H1 (cell line): ENCODE data around the gene PRDM4. TPM values are rescaled to one million over a fixed set of nuclear protein-coding genes. Genes with fewer than 3 reads are reported as not detected.

Experiments
- CTCF ChIA-PET: fragments of 300-600 bp; sonication (Branson Sonifier 250); formaldehyde crosslinking; loops from one replicate; lab custom pipeline; 2021; ENCODE audit not compliant: partially characterized antibody; lab: Charles Lee
- POLR2A ChIA-PET: fragments of 300-600 bp; sonication (Branson Sonifier 250); formaldehyde crosslinking; loops from one replicate; lab custom pipeline; 2021; ENCODE audit warnings: inconsistent platforms; ENCODE audit not compliant: partially characterized antibody; lab: Charles Lee
- DNase-seq, 2 experiments: peaks; one replicate each; pipeline versions ENCODE4 v3.0.0 to v3.0.0-alpha.2; 2010 to 2022; ENCODE audit warnings: low spot score in 2 of 2, low read depth in 1 of 2, mixed read lengths in 1 of 2
- FAIRE-seq: peaks from 2 replicates; lab custom pipeline; 2011; peaks lifted over from hg19 to GRCh38; lab: Jason Lieb, UNC
- H2AFZ ChIP-seq: 2 replicates; pipeline ENCODE4 v1.8.1; 2012; ENCODE audit warnings: low read length, inconsistent platforms
- H2AK5ac ChIP-seq: 2 replicates; pipeline ENCODE4 v1.6.1; 2013; ENCODE audit warnings: low read depth, low read length
- H2BK120ac ChIP-seq: replicated peaks from 2 replicates; pipeline ENCODE3; 2013; ENCODE audit warnings: low read depth, low read length, inconsistent platforms
- H2BK12ac ChIP-seq: 2 replicates; pipeline ENCODE4 v1.6.1; 2013; ENCODE audit warnings: low read depth, low read length
- H2BK15ac ChIP-seq: 2 replicates; pipeline ENCODE4 v1.6.1; 2013; ENCODE audit warnings: low read length
- H2BK20ac ChIP-seq: 2 replicates; pipeline ENCODE4 v1.6.1; 2013; ENCODE audit warnings: low read length
- H2BK5ac ChIP-seq: 2 replicates; pipeline ENCODE4 v1.6.1; 2013; ENCODE audit warnings: low read depth, low read length
- H3K14ac ChIP-seq: 2 replicates; pipeline ENCODE4 v1.6.1; 2013; ENCODE audit warnings: inconsistent platforms; ENCODE audit not compliant: insufficient read length
- H3K18ac ChIP-seq: 2 replicates; pipeline ENCODE4 v1.6.1; 2013; ENCODE audit warnings: low read length; ENCODE audit errors: extremely low read depth
- H3K23ac ChIP-seq: 2 replicates; pipeline ENCODE4 v1.6.1; 2013; ENCODE audit warnings: inconsistent platforms; ENCODE audit not compliant: insufficient read length
- H3K23me2 ChIP-seq: 2 replicates; pipeline ENCODE4 v1.6.1; 2013; ENCODE audit warnings: low read depth, low read length
- H3K27ac ChIP-seq: 2 replicates; pipeline ENCODE4 v1.6.1; 2011; ENCODE audit warnings: low read depth, low read length, inconsistent platforms
- H3K27me3 ChIP-seq, 4 experiments: replicated peaks in 1 of 4; 1 replicate in 1 of 4; 2 replicates in 3 of 4; pipeline versions ENCODE4 v1.6.1 to v1.8.1; 2011 to 2013; ENCODE audit warnings: low read length in 3 of 4, mild to moderate bottlenecking in 3 of 4, inconsistent platforms in 2 of 4, mixed read lengths in 2 of 4, moderate library complexity in 1 of 4; ENCODE audit not compliant: control insufficient read depth in 3 of 4, insufficient read depth in 3 of 4; ENCODE audit errors: extremely low read depth in 1 of 4
- H3K36me3 ChIP-seq, 4 experiments: 2 replicates each; pipeline versions ENCODE4 v1.6.1 to v1.8.1; 2011 to 2013; ENCODE audit warnings: mild to moderate bottlenecking in 4 of 4, low read length in 3 of 4, moderate library complexity in 2 of 4, control low read depth in 1 of 4, inconsistent platforms in 1 of 4; ENCODE audit not compliant: insufficient read depth in 4 of 4, control insufficient read depth in 2 of 4
- H3K4ac ChIP-seq: replicated peaks from 2 replicates; pipeline ENCODE3; 2013; ENCODE audit warnings: low read length, low read depth, mixed read lengths, inconsistent platforms; ENCODE audit not compliant: insufficient read length
- H3K4me1 ChIP-seq, 4 experiments: replicated peaks in 1 of 4; 1 replicate in 1 of 4; 2 replicates in 3 of 4; pipeline versions ENCODE4 v1.6.1 to v1.8.1; 2011 to 2013; ENCODE audit warnings: low read length in 3 of 4, inconsistent platforms in 2 of 4, mixed read lengths in 1 of 4; ENCODE audit not compliant: insufficient read depth in 4 of 4, control insufficient read depth in 3 of 4
- H3K4me2 ChIP-seq, 2 experiments: 2 replicates each; pipeline versions ENCODE4 v1.6.1 to v1.8.1; 2011 to 2013; ENCODE audit warnings: low read depth in 2 of 2, low read length in 2 of 2, control low read depth in 1 of 2, inconsistent platforms in 1 of 2, mild to moderate bottlenecking in 1 of 2; ENCODE audit not compliant: insufficient read depth in 1 of 2
- H3K4me3 ChIP-seq, 4 experiments: fragments of 200-600, 300-600 bp in 1 of 4; sonication (generic), shearing (Covaris generic), sonication (Bioruptor Twin) in 1 of 4; 2 replicates each; pipeline versions ENCODE4 v1.5.1 to v1.8.1; 2011 to 2016; ENCODE audit warnings: low read length in 4 of 4, low read depth in 3 of 4, control low read depth in 2 of 4, inconsistent platforms in 2 of 4, mild to moderate bottlenecking in 2 of 4, mixed read lengths in 1 of 4, moderate library complexity in 1 of 4; ENCODE audit not compliant: insufficient read depth in 2 of 4; ENCODE audit errors: extremely low read depth in 1 of 4
- H3K56ac ChIP-seq: replicated peaks from 2 replicates; pipeline ENCODE3; 2013; ENCODE audit warnings: low read depth, mild to moderate bottlenecking, mixed read lengths, low read length, inconsistent platforms; ENCODE audit not compliant: insufficient read length
- H3K79me1 ChIP-seq: 2 replicates; pipeline ENCODE4 v1.6.1; 2013; ENCODE audit warnings: low read depth, low read length, control low read depth
- H3K79me2 ChIP-seq, 2 experiments: 2 replicates each; pipeline versions ENCODE4 v1.6.1 to v1.8.1; 2012 to 2013; ENCODE audit warnings: low read length in 2 of 2, mild to moderate bottlenecking in 2 of 2, inconsistent platforms in 1 of 2; ENCODE audit not compliant: insufficient read depth in 2 of 2, control insufficient read depth in 1 of 2
- H3K9ac ChIP-seq, 4 experiments: replicated peaks in 1 of 4; 1 replicate in 1 of 4; 2 replicates in 3 of 4; pipeline versions ENCODE4 v1.6.1 to v1.8.1; 2011 to 2013; ENCODE audit warnings: low read depth in 3 of 4, low read length in 3 of 4, control low read depth in 2 of 4, mild to moderate bottlenecking in 2 of 4, moderate library complexity in 2 of 4, inconsistent platforms in 1 of 4; ENCODE audit errors: extremely low read depth in 1 of 4
- H3K9me3 ChIP-seq, 2 experiments: 2 replicates each; pipeline versions ENCODE4 v1.6.1 to v1.8.1; 2012 to 2013; ENCODE audit warnings: mild to moderate bottlenecking in 2 of 2, moderate library complexity in 2 of 2, control low read depth in 1 of 2, inconsistent platforms in 1 of 2, low read depth in 1 of 2, low read length in 1 of 2, mixed read lengths in 1 of 2; ENCODE audit not compliant: insufficient read depth in 2 of 2
- H4K20me1 ChIP-seq, 2 experiments: replicated peaks in 1 of 2; 2 replicates each; pipeline versions ENCODE3 to v1.8.1; 2011 to 2013; ENCODE audit warnings: inconsistent platforms in 2 of 2, low read length in 2 of 2, mild to moderate bottlenecking in 1 of 2; ENCODE audit not compliant: insufficient read depth in 2 of 2, control insufficient read depth in 1 of 2
- H4K5ac ChIP-seq: 2 replicates; pipeline ENCODE4 v1.6.1; 2013; ENCODE audit warnings: low read length, low read depth, mixed read lengths, inconsistent platforms; ENCODE audit not compliant: insufficient read length
- H4K8ac ChIP-seq: 2 replicates; pipeline ENCODE4 v1.8.0; 2013; ENCODE audit warnings: mild to moderate bottlenecking, moderate library complexity, low read length, inconsistent platforms; ENCODE audit not compliant: insufficient read depth; ENCODE audit errors: extremely low read depth
- H4K91ac ChIP-seq: replicated peaks from 2 replicates; pipeline ENCODE3; 2013; ENCODE audit warnings: low read length, mixed read lengths, inconsistent platforms; ENCODE audit not compliant: insufficient read length
- BRCA1 ChIP-seq: IDR thresholded peaks from 2 replicates; pipeline ENCODE4 v1.6.1; 2012; ENCODE audit warnings: low read depth, low read length, improper control_type of control experiment
- CREB1 ChIP-seq: IDR thresholded peaks from 2 replicates; pipeline ENCODE4 v1.6.1; 2012; ENCODE audit warnings: inconsistent platforms
- WGBS, 2 experiments: shearing (Covaris generic) in 1 of 2; methylation state at CpG; one replicate each; pipeline versions ENCODE4 v1.1.6 to v1.1.7; 2013 to 2015; ENCODE audit warnings: low lambda C conversion rate in 2 of 2, mixed read lengths in 2 of 2, inconsistent platforms in 1 of 2, low coverage in 1 of 2, missing lambda C conversion rate in 1 of 2; ENCODE audit not compliant: insufficient replicate concordance in 2 of 2, insufficient coverage in 1 of 2, insufficient read length in 1 of 2; ENCODE audit errors: extremely low coverage in 1 of 2, missing lambda C conversion rate in 1 of 2; 5-methylcytosine and 5-hydroxymethylcytosine counted together
- long read RNA-seq, 2 experiments: library from RNA in 1 of 2; library from capped mRNA in 1 of 2; stranded (forward); transcript quantifications; one replicate each; pipeline ENCODE4 v2.0.0, GENCODE V29; 2021; ENCODE audit warnings: inconsistent platforms in 1 of 2
- polyA minus RNA-seq, 3 experiments: library from RNA; depleted of rRNA, polyadenylated mRNA; stranded (reverse); fragments of >200 nt; gene quantifications; 1 replicate in 2 of 3; 2 replicates in 1 of 3; pipeline ENCODE4 v1.2.3, GENCODE V29; 2011
- polyA plus RNA-seq, 7 experiments: library from polyadenylated mRNA; depleted of rRNA in 3 of 7; stranded (reverse) in 5 of 7; unstranded in 2 of 7; fragments of >200 nt in 5 of 7; fragments of 200-250 nt in 2 of 7; gene quantifications; 1 replicate in 5 of 7; 2 replicates in 1 of 7; 4 replicates in 1 of 7; pipeline versions ENCODE4 v1.2.1 to v1.2.3, GENCODE V29; 2011 to 2013; ENCODE audit warnings: missing spikeins in 2 of 7, mixed read lengths in 2 of 7
- total RNA-seq: library from RNA; stranded (reverse); fragmentation: NEBNext Ultra II Directional; extraction: Animal tissue kit (Norgen Biotek cat#: 25700); gene quantifications from 2 replicates; pipeline ENCODE4 v1.2.1, GENCODE V29; 2021
- TF ChIP-seq, protein P1 (sequence below): IDR thresholded peaks from 2 replicates; pipeline ENCODE4 v1.6.1; 2012; ENCODE audit warnings: low read length, inconsistent platforms

The PRDM4 gene, protein sequence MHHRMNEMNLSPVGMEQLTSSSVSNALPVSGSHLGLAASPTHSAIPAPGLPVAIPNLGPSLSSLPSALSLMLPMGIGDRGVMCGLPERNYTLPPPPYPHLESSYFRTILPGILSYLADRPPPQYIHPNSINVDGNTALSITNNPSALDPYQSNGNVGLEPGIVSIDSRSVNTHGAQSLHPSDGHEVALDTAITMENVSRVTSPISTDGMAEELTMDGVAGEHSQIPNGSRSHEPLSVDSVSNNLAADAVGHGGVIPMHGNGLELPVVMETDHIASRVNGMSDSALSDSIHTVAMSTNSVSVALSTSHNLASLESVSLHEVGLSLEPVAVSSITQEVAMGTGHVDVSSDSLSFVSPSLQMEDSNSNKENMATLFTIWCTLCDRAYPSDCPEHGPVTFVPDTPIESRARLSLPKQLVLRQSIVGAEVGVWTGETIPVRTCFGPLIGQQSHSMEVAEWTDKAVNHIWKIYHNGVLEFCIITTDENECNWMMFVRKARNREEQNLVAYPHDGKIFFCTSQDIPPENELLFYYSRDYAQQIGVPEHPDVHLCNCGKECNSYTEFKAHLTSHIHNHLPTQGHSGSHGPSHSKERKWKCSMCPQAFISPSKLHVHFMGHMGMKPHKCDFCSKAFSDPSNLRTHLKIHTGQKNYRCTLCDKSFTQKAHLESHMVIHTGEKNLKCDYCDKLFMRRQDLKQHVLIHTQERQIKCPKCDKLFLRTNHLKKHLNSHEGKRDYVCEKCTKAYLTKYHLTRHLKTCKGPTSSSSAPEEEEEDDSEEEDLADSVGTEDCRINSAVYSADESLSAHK
- total RNA-seq (17.2 and 17.5 TPM in 2 replicates), polyA plus RNA-seq (2011; rRNA removed) (9.3 and 10.1 TPM in 2 replicates), polyA minus RNA-seq (2011; rRNA and poly(A)+ RNA removed) (18.3 and 20.6 TPM in 2 replicates)
- 10.1 TPM for polyA plus RNA-seq (2011; cell fraction: cytosol; rRNA removed)
- 14.2 TPM for polyA plus RNA-seq (2011; cell fraction: nucleus; rRNA removed)
- polyA plus RNA-seq (2012, experiment 1 of 2) = 10.0 to 12.3 TPM (median 10.3 TPM) in 4 replicates
- 0.92 TPM for polyA plus RNA-seq (2012, experiment 2 of 2)
- 9.4 TPM for polyA plus RNA-seq (2013, experiment 1 of 2)
- polyA plus RNA-seq (2013, experiment 2 of 2) = 10.0 TPM
- 10.8 TPM for polyA minus RNA-seq (2011; cell fraction: cytosol; rRNA and poly(A)+ RNA removed)
- polyA minus RNA-seq (2011; cell fraction: nucleus; rRNA and poly(A)+ RNA removed) = 30.6 TPM
- long read RNA-seq, experiment 1, full-length matches to known transcripts = 3 of 6 reads
- long read RNA-seq, experiment 1, partial matches to known transcripts = 0 of 6 reads
- long read RNA-seq, experiment 1, other reads (novel, unspliced or antisense) = 3 of 6 reads
- long read RNA-seq, experiment 2, partial matches to known transcripts = 0 of 1 reads
- long read RNA-seq, experiment 2, other reads (novel, unspliced or antisense) = 1 of 1 reads

- Histone ChIP-seq H4K91ac (no peak within 1 kb of the TSS), H2AFZ (peak within 1 kb of the TSS; percentile 99), H2BK12ac (no peak within 1 kb of the TSS), H4K8ac (peak within 1 kb of the TSS; percentile 96), H2AK5ac (no peak within 1 kb of the TSS), H2BK15ac (no peak within 1 kb of the TSS), H3K79me1 (no peaks in the 10 kb centered on the region), H3K4me1 (peaks cover 0 to 8% (median under 1%) of the 10 kb centered on the region in 4 experiments; a peak in 3 of 7 replicates), H3K14ac (no peak within 1 kb of the TSS), H3K23ac (no peak within 1 kb of the TSS), H3K23me2 (peaks cover 12% of the 10 kb centered on the region), H3K9ac (peak within 1 kb of the TSS; percentile 80 to 96 (median 87)), H2BK20ac (no peak within 1 kb of the TSS), H3K4ac (no peak within 1 kb of the TSS), H3K18ac (peak within 1 kb of the TSS; percentile 64; the same call in 1 of the 2 replicates), H3K4me3 (peak within 1 kb of the TSS; percentile 77 to 87 (median 82)), H3K56ac (peak within 1 kb of the TSS; percentile 26), H3K9me3 (no peaks in the 10 kb centered on the region), H2BK120ac (no peak within 1 kb of the TSS), H4K20me1 (peaks cover 0 to 2% of the 10 kb centered on the region in 2 experiments), H2BK5ac (no peak within 1 kb of the TSS), H4K5ac (no peak within 1 kb of the TSS), H3K4me2 (peak within 1 kb of the TSS; percentile 99), H3K27me3 (no peaks in the 10 kb centered on the region), H3K36me3 (peaks cover 0 to 11% (median 7%) of the 10 kb centered on the region in 4 experiments; a peak in 5 of 8 replicates), H3K27ac (peak within 1 kb of the TSS; percentile 68), H3K79me2 (peaks cover 6 to 30% of the 10 kb centered on the region in 2 experiments; a peak in 3 of 4 replicates)
- ChIA-PET POLR2A (interaction anchor here (0.7 to 1.0 kb wide), 3 partner anchors 12 to 30 kb away, joined by 3 to 4 read pairs (median 3); no protein-coding TSS in a partner anchor), CTCF (interaction anchor here (1.2 to 2.9 kb wide), 5 partner anchors 18 to 126 kb away, joined by 3 to 22 read pairs (median 6); no protein-coding TSS in a partner anchor)
- FAIRE-seq = peak; percentile 45
- DNase-seq = peak; percentile 81 to 90
- 2% methylated on average over 33 of the region's 83 CpGs; no CpG with 5 or more reads in 1 of the 2 experiments for WGBS, 2 experiments
- TF ChIP-seq BRCA1 (peak; percentile 64), CREB1 (peak; percentile 88)
- TF ChIP-seq, protein P1, sequence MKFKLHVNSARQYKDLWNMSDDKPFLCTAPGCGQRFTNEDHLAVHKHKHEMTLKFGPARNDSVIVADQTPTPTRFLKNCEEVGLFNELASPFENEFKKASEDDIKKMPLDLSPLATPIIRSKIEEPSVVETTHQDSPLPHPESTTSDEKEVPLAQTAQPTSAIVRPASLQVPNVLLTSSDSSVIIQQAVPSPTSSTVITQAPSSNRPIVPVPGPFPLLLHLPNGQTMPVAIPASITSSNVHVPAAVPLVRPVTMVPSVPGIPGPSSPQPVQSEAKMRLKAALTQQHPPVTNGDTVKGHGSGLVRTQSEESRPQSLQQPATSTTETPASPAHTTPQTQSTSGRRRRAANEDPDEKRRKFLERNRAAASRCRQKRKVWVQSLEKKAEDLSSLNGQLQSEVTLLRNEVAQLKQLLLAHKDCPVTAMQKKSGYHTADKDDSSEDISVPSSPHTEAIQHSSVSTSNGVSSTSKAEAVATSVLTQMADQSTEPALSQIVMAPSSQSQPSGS = no peak
These were observed at the start of gene PRDM4 for GRCh38 chr12:107760809-107761501. PRDM4 (minus strand) TSS chr12:107761137; CDS start chr12:107760515, 622 bp downstream.
